B cell (primary cell): ENCODE results near the gene FAM111B.

Source experiments
- CTCF ChIP-seq: fragments of 200-600 bp; IDR thresholded peaks from one replicate; pipeline ENCODE4 v1.8.0; 2022; ENCODE audit warnings: antibody characterized with exemption, mild to moderate bottlenecking
- EZH2 ChIP-seq: IDR thresholded peaks from 2 replicates; pipeline ENCODE4 v1.6.1; 2012; ENCODE audit warnings: borderline replicate concordance, low read depth, mild to moderate bottlenecking, moderate library complexity, low read length; ENCODE audit not compliant: insufficient read depth, poor library complexity, severe bottlenecking

- TF ChIP-seq CTCF (no peak), EZH2 (no peak)
Measured at GRCh38 chr11:59079086-59079485, 28.0 kb upstream of the FAM111B start.
